MM.1S (cell line): ENCODE measurements around the gene OR7C2.

Experiments used
- DNase-seq: peaks from one replicate; pipeline ENCODE4 v3.0.0-alpha.2; 2015
- H2AFZ ChIP-seq: fragments of 300-600 bp; sonication (generic); 2 replicates; pipeline ENCODE4 v1.6.0; 2016; ENCODE audit warnings: antibody characterized with exemption, low read length
- H3F3A ChIP-seq: fragments of 300-600 bp; sonication (generic); 2 replicates; pipeline ENCODE4 v1.6.1; 2016; ENCODE audit warnings: mild to moderate bottlenecking, antibody characterized with exemption, low read length, moderate library complexity, mixed read lengths; ENCODE audit not compliant: insufficient read depth
- H3K27ac ChIP-seq: fragments of 300-600 bp; sonication (generic); 2 replicates; pipeline ENCODE4 v1.5.1; 2016; ENCODE audit warnings: mild to moderate bottlenecking, low read length
- H3K27me3 ChIP-seq: fragments of 300-600 bp; sonication (generic); replicated peaks from 2 replicates; pipeline ENCODE4 v1.6.0; 2016; ENCODE audit warnings: low read length; ENCODE audit not compliant: insufficient read depth
- H3K36me3 ChIP-seq: fragments of 300-600 bp; sonication (generic); replicated peaks from 2 replicates; pipeline ENCODE4 v1.6.1; 2016; ENCODE audit warnings: mild to moderate bottlenecking, low read length, mixed read lengths; ENCODE audit not compliant: insufficient read depth
- H3K4me1 ChIP-seq: fragments of 300-600 bp; sonication (generic); 2 replicates; pipeline ENCODE4 v1.6.1; 2016; ENCODE audit warnings: low read length, mixed read lengths
- H3K4me2 ChIP-seq: fragments of 300-600 bp; sonication (generic); 2 replicates; pipeline ENCODE4 v1.6.0; 2016; ENCODE audit warnings: low read depth, low read length
- H3K4me3 ChIP-seq: fragments of 300-600 bp; sonication (generic); 2 replicates; pipeline ENCODE4 v1.5.1; 2016; ENCODE audit warnings: low read length, mixed read lengths
- H3K79me2 ChIP-seq: fragments of 300-600 bp; sonication (generic); 2 replicates; pipeline ENCODE4 v1.6.1; 2016; ENCODE audit warnings: mixed run types, low read length, mixed read lengths
- H3K9ac ChIP-seq: fragments of 300-600 bp; sonication (generic); 2 replicates; pipeline ENCODE4 v1.6.1; 2016; ENCODE audit warnings: low read length, mixed read lengths
- H3K9me2 ChIP-seq: fragments of 300-600 bp; sonication (generic); replicated peaks from 2 replicates; pipeline ENCODE4 v1.6.1; 2016; ENCODE audit warnings: mild to moderate bottlenecking, low read length, mixed read lengths; ENCODE audit not compliant: insufficient read depth
- H3K9me3 ChIP-seq: fragments of 300-600 bp; sonication (generic); replicated peaks from 2 replicates; pipeline ENCODE4 v1.6.1; 2016; ENCODE audit warnings: mild to moderate bottlenecking, low read length, mixed read lengths; ENCODE audit not compliant: insufficient read depth
- H4K20me1 ChIP-seq: fragments of 300-600 bp; sonication (generic); 2 replicates; pipeline ENCODE4 v1.6.1; 2016; ENCODE audit warnings: mild to moderate bottlenecking, low read length, moderate library complexity, mixed read lengths; ENCODE audit not compliant: insufficient read depth
- EZH2 ChIP-seq: fragments of 300-600 bp; sonication (generic); optimal IDR thresholded peaks from 2 replicates; pipeline ENCODE3; 2017; ENCODE audit warnings: low read depth, mild to moderate bottlenecking, antibody characterized with exemption, low read length, mixed read lengths
- EZH2phosphoT487 ChIP-seq: fragments of 300-600 bp; sonication (generic); IDR thresholded peaks from 2 replicates; pipeline ENCODE4 v1.6.1; 2018; ENCODE audit warnings: antibody characterized with exemption, low read length
- TF ChIP-seq, protein P1 (sequence below): fragments of 300-600 bp; sonication (generic); IDR thresholded peaks from 2 replicates; pipeline ENCODE4 v1.5.1; 2016; ENCODE audit warnings: antibody characterized with exemption, low read length, mixed read lengths

The OR7C2 gene

DNA sequence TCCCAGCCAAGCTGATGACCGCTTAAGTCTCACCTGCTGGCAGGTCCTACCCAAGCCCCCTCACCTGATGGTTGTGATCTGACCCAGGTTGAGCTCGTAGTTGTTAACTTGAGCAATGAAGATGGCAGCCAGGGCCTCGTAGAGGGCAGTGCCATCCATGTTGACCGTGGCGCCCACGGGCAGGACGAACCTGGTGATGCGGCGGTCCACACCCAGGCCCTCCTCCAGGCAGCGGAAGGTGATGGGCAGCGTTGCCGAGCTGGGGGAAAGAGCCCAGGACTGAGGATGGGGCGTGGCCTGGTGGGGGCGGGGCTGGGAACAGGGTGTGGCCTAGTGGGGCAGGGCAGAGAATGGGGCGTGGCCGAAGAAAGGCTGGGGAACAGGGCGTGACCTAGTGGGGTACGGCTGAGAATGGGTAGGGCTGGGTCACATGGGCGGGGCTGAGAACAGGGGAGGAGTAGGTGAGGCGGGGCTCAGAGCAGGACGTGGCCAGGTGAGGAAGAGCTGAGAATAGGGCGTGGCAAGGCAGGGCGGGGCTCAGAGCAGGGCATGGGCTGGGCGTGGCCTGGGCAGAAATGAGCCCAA, 12.9 kb downstream of the OR7C2 start:
- no peak overlapping the region for H2AFZ ChIP-seq
- H3K79me2 ChIP-seq, result no peaks in the 10 kb centered on the region

DNA sequence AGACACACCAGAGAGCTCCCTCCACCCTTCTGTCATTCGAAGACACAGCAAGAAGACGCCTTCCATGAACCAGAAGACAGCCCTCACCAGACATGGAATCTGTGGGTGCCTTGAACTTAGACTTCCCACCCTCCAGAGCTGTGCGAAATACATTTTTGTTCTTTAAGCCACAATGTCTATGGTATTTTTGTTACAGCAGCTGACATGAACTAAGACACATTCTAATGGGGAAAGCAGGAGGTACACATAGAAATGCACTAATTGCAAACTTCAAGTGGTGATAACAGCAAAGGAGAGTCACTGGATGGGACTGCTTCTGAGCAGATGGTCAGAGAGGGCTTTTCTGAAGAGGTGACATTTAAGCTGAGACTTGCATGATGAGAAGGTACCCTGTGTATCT, 16.2 kb downstream of the OR7C2 start:
- no peak for TF ChIP-seq EZH2
- TF ChIP-seq EZH2phosphoT487, result no peak
- TF ChIP-seq, protein P1, sequence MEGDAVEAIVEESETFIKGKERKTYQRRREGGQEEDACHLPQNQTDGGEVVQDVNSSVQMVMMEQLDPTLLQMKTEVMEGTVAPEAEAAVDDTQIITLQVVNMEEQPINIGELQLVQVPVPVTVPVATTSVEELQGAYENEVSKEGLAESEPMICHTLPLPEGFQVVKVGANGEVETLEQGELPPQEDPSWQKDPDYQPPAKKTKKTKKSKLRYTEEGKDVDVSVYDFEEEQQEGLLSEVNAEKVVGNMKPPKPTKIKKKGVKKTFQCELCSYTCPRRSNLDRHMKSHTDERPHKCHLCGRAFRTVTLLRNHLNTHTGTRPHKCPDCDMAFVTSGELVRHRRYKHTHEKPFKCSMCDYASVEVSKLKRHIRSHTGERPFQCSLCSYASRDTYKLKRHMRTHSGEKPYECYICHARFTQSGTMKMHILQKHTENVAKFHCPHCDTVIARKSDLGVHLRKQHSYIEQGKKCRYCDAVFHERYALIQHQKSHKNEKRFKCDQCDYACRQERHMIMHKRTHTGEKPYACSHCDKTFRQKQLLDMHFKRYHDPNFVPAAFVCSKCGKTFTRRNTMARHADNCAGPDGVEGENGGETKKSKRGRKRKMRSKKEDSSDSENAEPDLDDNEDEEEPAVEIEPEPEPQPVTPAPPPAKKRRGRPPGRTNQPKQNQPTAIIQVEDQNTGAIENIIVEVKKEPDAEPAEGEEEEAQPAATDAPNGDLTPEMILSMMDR, result no peak
- H3F3A ChIP-seq, result no peaks in the 10 kb centered on the region
- H3K27me3 ChIP-seq, result peaks cover 75% of the 10 kb centered on the region
- H3K27ac ChIP-seq, result no peak overlapping the region
- no peak overlapping the region for H3K4me3 ChIP-seq
- H3K4me1 ChIP-seq, result no peaks in the 10 kb centered on the region
- no peaks in the 10 kb centered on the region for H4K20me1 ChIP-seq
- H3K9me3 ChIP-seq, result no peaks in the 10 kb centered on the region
- no peak overlapping the region for H3K9ac ChIP-seq
- H3K4me2 ChIP-seq, result no peak overlapping the region
- H3K36me3 ChIP-seq, result no peaks in the 10 kb centered on the region
- H2AFZ ChIP-seq, result no peak overlapping the region
- no peaks in the 10 kb centered on the region for H3K9me2 ChIP-seq
- H3K79me2 ChIP-seq, result no peaks in the 10 kb centered on the region
- no peak for DNase-seq

More for the DNA sequence above, 12.9 kb downstream of the OR7C2 start:
- no peak overlapping the region for H3K27ac ChIP-seq
- H3F3A ChIP-seq, result no peaks in the 10 kb centered on the region
- no peaks in the 10 kb centered on the region for H3K4me1 ChIP-seq
- peaks cover 58% of the 10 kb centered on the region for H3K27me3 ChIP-seq
- H3K36me3 ChIP-seq, result no peaks in the 10 kb centered on the region
- no peaks in the 10 kb centered on the region for H3K9me2 ChIP-seq
- H3K9ac ChIP-seq, result no peak overlapping the region
- TF ChIP-seq, protein P1, result no peak
- TF ChIP-seq EZH2phosphoT487 (no peak), EZH2 (no peak)
- H4K20me1 ChIP-seq, result no peaks in the 10 kb centered on the region
- DNase-seq, result no peak
- H3K9me3 ChIP-seq, result no peaks in the 10 kb centered on the region
- H3K4me3 ChIP-seq, result no peak overlapping the region
- no peak overlapping the region for H3K4me2 ChIP-seq

DNA sequence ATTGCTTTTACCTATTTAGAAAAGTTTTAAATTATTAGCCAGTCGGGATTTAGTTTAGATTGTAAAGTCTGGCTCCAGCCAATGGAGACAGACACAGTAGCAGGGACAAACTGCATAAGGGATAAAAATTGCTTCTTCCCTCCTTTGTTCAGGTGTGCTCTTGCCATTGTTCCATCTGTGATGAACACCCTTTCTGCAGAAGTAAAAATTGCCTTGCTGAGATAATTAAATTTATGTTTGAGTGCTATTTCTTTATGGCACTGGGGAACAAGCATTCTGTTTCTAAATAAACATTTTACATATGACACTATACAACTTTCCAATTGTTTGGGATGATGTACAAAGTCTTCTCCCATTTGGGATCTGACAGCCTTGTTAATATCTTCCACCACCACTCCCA, 18.0 kb downstream of the OR7C2 start:
- H4K20me1 ChIP-seq, result no peaks in the 10 kb centered on the region
- H3K4me2 ChIP-seq, result no peak overlapping the region
- H3K27ac ChIP-seq, result no peak overlapping the region
- no peak overlapping the region for H2AFZ ChIP-seq
- no peaks in the 10 kb centered on the region for H3K9me2 ChIP-seq
- peaks cover 85% of the 10 kb centered on the region for H3K27me3 ChIP-seq
- H3K79me2 ChIP-seq, result no peaks in the 10 kb centered on the region
- no peak overlapping the region for H3K9ac ChIP-seq
- TF ChIP-seq EZH2phosphoT487, result no peak
- TF ChIP-seq, protein P1, result no peak
- TF ChIP-seq EZH2, result no peak
- H3K36me3 ChIP-seq, result no peaks in the 10 kb centered on the region
- H3K4me3 ChIP-seq, result no peak overlapping the region
- no peaks in the 10 kb centered on the region for H3K9me3 ChIP-seq
- H3K4me1 ChIP-seq, result no peaks in the 10 kb centered on the region
- no peaks in the 10 kb centered on the region for H3F3A ChIP-seq
- no peak for DNase-seq
